Progenitor cell of endocrine pancreas (in vitro differentiated cells): ENCODE results near the gene VCAN. TPM values are rescaled to one million over a fixed set of nuclear protein-coding genes. Genes with fewer than 3 reads are reported as not detected.
A peak's percentile ranks its signal among the peaks of the same experiment; 100 is the strongest.

Experiments
- DNase-seq: peaks from one replicate; pipeline ENCODE4 v3.0.0; 2021; ENCODE audit warnings: low spot score; ENCODE audit not compliant: unreplicated experiment
- H3K27ac Mint-ChIP-seq: 2 replicates; pipeline ENCODE4 v1.8.0; 2021; ENCODE audit warnings: mild to moderate bottlenecking, moderate library complexity, mixed read lengths
- H3K27me3 Mint-ChIP-seq: 2 replicates; pipeline ENCODE4 v1.8.0; 2021; ENCODE audit warnings: mixed read lengths
- H3K36me3 Mint-ChIP-seq: 2 replicates; pipeline ENCODE4 v1.8.0; 2022; ENCODE audit warnings: mixed read lengths; ENCODE audit not compliant: insufficient read depth
- H3K4me1 Mint-ChIP-seq: 2 replicates; pipeline ENCODE4 v1.8.0; 2021; ENCODE audit warnings: low read depth, mixed read lengths
- H3K4me3 Mint-ChIP-seq: 2 replicates; pipeline ENCODE4 v1.8.0; 2021; ENCODE audit warnings: low read depth, mild to moderate bottlenecking, moderate library complexity, mixed read lengths
- H3K9me3 Mint-ChIP-seq: 2 replicates; pipeline ENCODE4 v1.8.0; 2021; ENCODE audit warnings: low read depth, mixed read lengths
- CTCF ChIP-seq: fragments of 200-600 bp; sonication (generic); IDR thresholded peaks from one replicate; pipeline ENCODE4 v1.5.0; 2021; ENCODE audit warnings: antibody characterized with exemption, mild to moderate bottlenecking; ENCODE audit not compliant: unreplicated experiment
- total RNA-seq: library from RNA; stranded (reverse); gene quantifications from 2 replicates; pipeline ENCODE4 v1.2.1, GENCODE V29; 2021

Gene VCAN
- total RNA-seq, 1 donor from 2014 or later = 673 TPM

GRCh38 chr5:83543898-83544297 is 72.4 kb downstream of the VCAN start:
- H3K9me3 Mint-ChIP-seq = no peaks in the 10 kb centered on the region
- H3K27me3 Mint-ChIP-seq = no peaks in the 10 kb centered on the region
- H3K4me1 Mint-ChIP-seq = peaks cover 13% of the 10 kb centered on the region
- no peak for DNase-seq
- peaks cover 56% of the 10 kb centered on the region for H3K36me3 Mint-ChIP-seq
- H3K27ac Mint-ChIP-seq = no peak overlapping the region
- no peak overlapping the region for H3K4me3 Mint-ChIP-seq
- TF ChIP-seq CTCF = no peak

GRCh38 chr5:83547161-83547560 is 75.6 kb downstream of the VCAN start:
- Mint-ChIP-seq H3K9me3 (no peaks in the 10 kb centered on the region), H3K4me1 (peaks cover 28% of the 10 kb centered on the region), H3K36me3 (peaks cover 42% of the 10 kb centered on the region), H3K27me3 (no peaks in the 10 kb centered on the region), H3K27ac (peak overlapping the region; percentile 50), H3K4me3 (no peak overlapping the region)
- no peak for TF ChIP-seq CTCF
- DNase-seq = no peak

- no peak for TF ChIP-seq CTCF
- Mint-ChIP-seq H3K27me3 (no peaks in the 10 kb centered on the region), H3K27ac (no peak overlapping the region), H3K36me3 (peaks cover 46% of the 10 kb centered on the region), H3K4me1 (peaks cover 28% of the 10 kb centered on the region), H3K4me3 (no peak overlapping the region), H3K9me3 (no peaks in the 10 kb centered on the region)
- no peak for DNase-seq
These were observed 76.3 kb downstream of the VCAN start for GRCh38 chr5:83547889-83548288.

GRCh38 chr5:83548581-83548980 is 77.0 kb downstream of the VCAN start:
- Mint-ChIP-seq H3K36me3 (peaks cover 52% of the 10 kb centered on the region), H3K9me3 (no peaks in the 10 kb centered on the region), H3K4me3 (no peak overlapping the region), H3K27me3 (no peaks in the 10 kb centered on the region), H3K4me1 (peaks cover 28% of the 10 kb centered on the region), H3K27ac (no peak overlapping the region)
- no peak for DNase-seq
- TF ChIP-seq CTCF = no peak

- H3K27me3 Mint-ChIP-seq = no peaks in the 10 kb centered on the region
- no peak overlapping the region for H3K27ac Mint-ChIP-seq
- H3K4me3 Mint-ChIP-seq = no peak overlapping the region
- peaks cover 25% of the 10 kb centered on the region for H3K4me1 Mint-ChIP-seq
- peaks cover 54% of the 10 kb centered on the region for H3K36me3 Mint-ChIP-seq
- no peaks in the 10 kb centered on the region for H3K9me3 Mint-ChIP-seq
- TF ChIP-seq CTCF = no peak
- no peak for DNase-seq
These were observed 77.5 kb downstream of the VCAN start for GRCh38 chr5:83549076-83549475.
